Activated CD8-positive, alpha-beta memory T cell treated with anti-CD3 and anti-CD28 coated beads, Interleukin-2, amount 50 U/mL, for 4 hours (primary cell): ENCODE measurements around the gene RABEP1.
"Not testable (repeated sequence)": the region's sequence is repeated elsewhere in the genome, so short reads cannot be mapped to it uniquely, and the experiment has no call there.

Experiments used
- DNase-seq: peaks from one replicate; pipeline ENCODE4 v3.0.0-alpha.2; 2020

The RABEP1 gene

GRCh38 chr17:5281814-5282641, at the start of gene RABEP1:
RABEP1 (plus strand) TSS chr17:5282284; CDS start chr17:5282487, 203 bp downstream.
- peak; percentile 93 for DNase-seq

- not testable (repeated sequence) for DNase-seq
These were observed 48.6 kb upstream of the RABEP1 start for GRCh38 chr17:5233492-5233891.

GRCh38 chr17:5234645-5235576, 47.2 kb upstream of the RABEP1 start, which contains the start of gene SCIMP:
SCIMP (minus strand) TSS chr17:5234860; CDS start chr17:5234755, 105 bp downstream.
- no peak for DNase-seq

- no peak for DNase-seq
These were observed 45.0 kb upstream of the RABEP1 start for GRCh38 chr17:5236938-5237540.

- DNase-seq = peak; percentile 32
These were observed 44.5 kb upstream of the RABEP1 start for GRCh38 chr17:5237541-5238016.

- DNase-seq = no peak
These were observed 43.8 kb upstream of the RABEP1 start for GRCh38 chr17:5238333-5238732.

- not testable (repeated sequence) for DNase-seq
These were observed 42.3 kb upstream of the RABEP1 start for GRCh38 chr17:5239769-5240168.

- no peak for DNase-seq
These were observed 40.0 kb upstream of the RABEP1 start for GRCh38 chr17:5241861-5242671.

- DNase-seq = no peak
These were observed 34.5 kb upstream of the RABEP1 start for GRCh38 chr17:5247621-5248020.

GRCh38 chr17:5248821-5249479, 33.1 kb upstream of the RABEP1 start:
- DNase-seq = no peak

GRCh38 chr17:5249615-5250014, 32.5 kb upstream of the RABEP1 start:
- peak; percentile 61 for DNase-seq

- DNase-seq = no peak
These were observed 27.7 kb upstream of the RABEP1 start for GRCh38 chr17:5254414-5254813.

- no peak for DNase-seq
These were observed 27.1 kb upstream of the RABEP1 start for GRCh38 chr17:5254903-5255521.

- DNase-seq = no peak
These were observed 25.0 kb upstream of the RABEP1 start for GRCh38 chr17:5257124-5257523.

- DNase-seq = no peak
These were observed 21.5 kb upstream of the RABEP1 start for GRCh38 chr17:5260542-5260941.

GRCh38 chr17:5262416-5262991, 19.6 kb upstream of the RABEP1 start:
- DNase-seq = no peak

- no peak for DNase-seq
These were observed 18.6 kb upstream of the RABEP1 start for GRCh38 chr17:5263441-5263840.

- no peak for DNase-seq
These were observed 17.2 kb upstream of the RABEP1 start for GRCh38 chr17:5264893-5265292.

GRCh38 chr17:5269241-5269960, 12.7 kb upstream of the RABEP1 start:
- no peak for DNase-seq

- no peak for DNase-seq
These were observed 9.8 kb upstream of the RABEP1 start for GRCh38 chr17:5272322-5272721.
